ENCODE measurements around the gene TUBA4B. TPM values are rescaled to one million over a fixed set of nuclear protein-coding genes. Genes with fewer than 3 reads are reported as not detected.

Gene TUBA4B
- total RNA-seq, 2 donors from 2014 or later, result not detected

- no peak overlapping the region for H3K4me3 ChIP-seq
- H3K9me3 ChIP-seq, result no peaks in the 10 kb centered on the region
- no peaks in the 10 kb centered on the region for H3K36me3 ChIP-seq
- no peak overlapping the region for H3K27ac ChIP-seq
- no peak for DNase-seq
- TF ChIP-seq, protein P1, sequence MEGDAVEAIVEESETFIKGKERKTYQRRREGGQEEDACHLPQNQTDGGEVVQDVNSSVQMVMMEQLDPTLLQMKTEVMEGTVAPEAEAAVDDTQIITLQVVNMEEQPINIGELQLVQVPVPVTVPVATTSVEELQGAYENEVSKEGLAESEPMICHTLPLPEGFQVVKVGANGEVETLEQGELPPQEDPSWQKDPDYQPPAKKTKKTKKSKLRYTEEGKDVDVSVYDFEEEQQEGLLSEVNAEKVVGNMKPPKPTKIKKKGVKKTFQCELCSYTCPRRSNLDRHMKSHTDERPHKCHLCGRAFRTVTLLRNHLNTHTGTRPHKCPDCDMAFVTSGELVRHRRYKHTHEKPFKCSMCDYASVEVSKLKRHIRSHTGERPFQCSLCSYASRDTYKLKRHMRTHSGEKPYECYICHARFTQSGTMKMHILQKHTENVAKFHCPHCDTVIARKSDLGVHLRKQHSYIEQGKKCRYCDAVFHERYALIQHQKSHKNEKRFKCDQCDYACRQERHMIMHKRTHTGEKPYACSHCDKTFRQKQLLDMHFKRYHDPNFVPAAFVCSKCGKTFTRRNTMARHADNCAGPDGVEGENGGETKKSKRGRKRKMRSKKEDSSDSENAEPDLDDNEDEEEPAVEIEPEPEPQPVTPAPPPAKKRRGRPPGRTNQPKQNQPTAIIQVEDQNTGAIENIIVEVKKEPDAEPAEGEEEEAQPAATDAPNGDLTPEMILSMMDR (IDR thresholded peaks at IDR 0.05), result no peak
- no peak overlapping the region for H3K9ac ChIP-seq (ENCODE audit: low read depth in 2 of 2, low read length in 2 of 2)
- H3K4me1 ChIP-seq, result peaks cover 6% of the 10 kb centered on the region
- intact Hi-C loops (cut with DNase I), result loop anchor here (5.0 kb wide), 1 partner anchor 44 kb away; the partner anchor contains the start of gene SLC23A3
- no peaks in the 10 kb centered on the region for H3K27me3 ChIP-seq
Measured at GRCh38 chr2:219215871-219216534, 37.0 kb upstream of the TUBA4B start.

DNA sequence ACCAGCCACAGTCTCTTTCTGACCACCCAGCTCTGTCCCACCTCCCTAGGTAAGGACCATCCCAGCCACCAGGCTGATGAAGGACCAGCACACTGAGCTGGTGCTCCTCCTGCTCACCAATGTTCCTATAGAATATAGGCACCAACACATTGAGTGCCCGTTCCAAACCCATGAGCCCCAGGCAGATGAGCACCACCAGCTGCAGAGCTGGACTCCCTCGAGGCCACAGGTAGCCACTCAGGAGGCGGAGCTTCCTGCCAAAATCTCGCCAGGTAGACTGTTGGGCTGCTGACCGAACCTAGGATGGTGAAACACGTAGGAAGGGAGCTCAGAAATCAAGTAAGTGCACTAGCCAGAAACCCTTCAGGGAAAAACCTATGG lies 36.5 kb upstream of the TUBA4B start:
- no peak overlapping the region for H3K27ac ChIP-seq
- intact Hi-C loops (cut with DNase I), result loop anchor here (5.0 kb wide), 1 partner anchor 44 kb away; the partner anchor contains the start of gene SLC23A3

DNA sequence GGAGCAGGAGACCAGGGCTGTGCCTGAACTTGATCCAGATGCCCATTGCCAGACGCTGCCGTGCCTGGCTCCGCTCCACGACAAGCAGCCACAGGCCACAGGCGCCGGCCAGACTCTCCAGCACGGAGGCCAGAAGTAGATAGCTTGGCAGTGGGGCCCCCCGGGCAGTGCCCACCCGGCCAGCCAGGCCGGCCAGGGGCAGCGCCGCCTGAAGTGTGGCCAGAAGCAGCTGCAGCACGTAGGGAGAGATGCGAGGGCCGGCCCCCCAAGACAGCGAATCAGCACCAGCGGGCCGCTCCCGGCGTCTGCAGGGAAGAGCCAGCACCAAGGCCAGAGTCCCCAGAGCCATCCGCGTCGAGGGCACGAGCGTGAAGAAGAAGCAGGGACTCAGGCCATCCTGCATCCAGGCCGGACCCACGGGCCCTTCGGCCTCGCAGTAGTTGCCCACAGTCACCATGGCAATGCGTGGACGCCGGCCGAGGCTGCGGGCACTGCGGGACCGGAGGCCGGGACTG lies 34.8 kb upstream of the TUBA4B start:
- TF ChIP-seq, protein P1 (IDR thresholded peaks at IDR 0.05), result no peak
- Histone ChIP-seq H3K27me3 (no peaks in the 10 kb centered on the region), H3K4me3 (peak overlapping the region; percentile 65), H3K36me3 (peaks cover 15% of the 10 kb centered on the region), H3K27ac (peak overlapping the region; percentile 93), H3K9ac (ENCODE audit: low read depth in 2 of 2, low read length in 2 of 2) (peak overlapping the region; percentile 56 to 85), H3K9me3 (no peaks in the 10 kb centered on the region), H3K4me1 (peaks cover 6% of the 10 kb centered on the region)
- DNase-seq, result peak; percentile 68
- intact Hi-C loops (cut with DNase I), result loop anchor here (5.0 kb wide), 1 partner anchor 46 kb away; the partner anchor contains the start of gene SLC23A3

More for the DNA sequence above, 36.5 kb upstream of the TUBA4B start:
- Histone ChIP-seq H3K9ac (ENCODE audit: low read depth in 2 of 2, low read length in 2 of 2) (no peak overlapping the region), H3K27me3 (no peaks in the 10 kb centered on the region), H3K4me1 (peaks cover 6% of the 10 kb centered on the region), H3K4me3 (no peak overlapping the region), H3K9me3 (no peaks in the 10 kb centered on the region), H3K36me3 (no peaks in the 10 kb centered on the region)
- DNase-seq, result no peak
- TF ChIP-seq, protein P1 (IDR thresholded peaks at IDR 0.05), result no peak

- Histone ChIP-seq H3K36me3 (peaks cover 22% of the 10 kb centered on the region), H3K4me1 (peaks cover 6% of the 10 kb centered on the region), H3K9ac (ENCODE audit: low read depth in 2 of 2, low read length in 2 of 2) (peak within 1 kb of the TSS; percentile 56 to 85), H3K27ac (peak within 1 kb of the TSS; percentile 93), H3K9me3 (no peaks in the 10 kb centered on the region), H3K27me3 (no peaks in the 10 kb centered on the region), H3K4me3 (peak within 1 kb of the TSS; percentile 65)
- TF ChIP-seq, protein P1 (IDR thresholded peaks at IDR 0.05), result no peak
- peak; percentile 97 for DNase-seq
- intact Hi-C loops (cut with DNase I), result loop anchor here (5.0 kb wide), 1 partner anchor 47 kb away; the partner anchor contains the start of gene SLC23A3
Measured at GRCh38 chr2:219218732-219219701, 34.0 kb upstream of the TUBA4B start, which contains the start of gene ABCB6. ABCB6 (minus strand) TSS chr2:219218958; CDS start chr2:219218673, 285 bp downstream.
